GM19035 (cell line): ENCODE measurements around the gene CTAG1A.
"Not testable (repeated sequence)": the region's sequence is repeated elsewhere in the genome, so short reads cannot be mapped to it uniquely, and the experiment has no call there.

Experiments
- ATAC-seq: cut with Tn5 transposase; IDR thresholded peaks from one replicate; pipeline ENCODE4 v1.9.1; 2021; ENCODE audit not compliant: unreplicated experiment

Gene CTAG1A

DNA sequence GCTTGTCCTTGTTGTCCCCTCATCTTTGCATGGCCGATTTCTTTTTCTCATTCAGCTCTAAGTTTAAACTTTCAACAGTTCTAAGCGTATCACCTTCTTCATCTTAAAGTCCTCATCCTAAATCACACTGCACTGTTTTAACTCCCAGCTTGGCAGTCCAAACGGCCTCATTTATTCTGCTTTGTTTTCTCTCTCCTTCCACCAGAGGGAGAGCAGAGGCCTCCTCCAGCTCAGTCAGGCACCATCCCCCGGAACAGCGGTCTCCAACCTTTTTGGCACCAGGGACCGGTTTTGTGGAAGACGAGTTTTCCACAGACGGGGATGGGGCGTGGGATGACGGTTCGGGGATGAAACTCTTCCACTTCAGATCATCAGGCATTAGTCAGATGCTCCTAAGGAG lies 14.6 kb upstream of the CTAG1A start:
- not testable (repeated sequence) for ATAC-seq

GRCh38 chrX:154573061-154573460 lies 11.9 kb upstream of the CTAG1A start:
- ATAC-seq = not testable (repeated sequence)

GRCh38 chrX:154575076-154575475 lies 9.9 kb upstream of the CTAG1A start:
- ATAC-seq = not testable (repeated sequence)

DNA sequence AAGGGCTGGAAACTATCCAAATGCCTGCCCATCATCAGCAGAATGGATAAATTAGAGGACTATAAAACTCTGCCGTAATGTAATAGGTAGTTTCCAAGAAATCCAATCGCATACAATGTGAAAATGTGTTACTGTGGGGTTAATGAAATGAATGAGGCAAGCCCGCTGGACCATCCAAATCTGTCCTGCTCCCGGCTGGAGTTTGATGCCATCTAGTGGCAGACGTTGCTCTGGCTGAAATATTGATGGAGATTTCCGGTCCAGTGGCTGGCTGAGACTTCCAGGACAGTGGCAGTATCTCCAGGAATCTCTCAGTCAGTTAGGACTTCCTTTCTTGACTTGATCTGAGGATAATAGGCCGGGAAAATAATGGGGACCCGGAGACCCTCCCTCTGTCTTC lies 1.9 kb upstream of the CTAG1A start:
- ATAC-seq = not testable (repeated sequence)

DNA sequence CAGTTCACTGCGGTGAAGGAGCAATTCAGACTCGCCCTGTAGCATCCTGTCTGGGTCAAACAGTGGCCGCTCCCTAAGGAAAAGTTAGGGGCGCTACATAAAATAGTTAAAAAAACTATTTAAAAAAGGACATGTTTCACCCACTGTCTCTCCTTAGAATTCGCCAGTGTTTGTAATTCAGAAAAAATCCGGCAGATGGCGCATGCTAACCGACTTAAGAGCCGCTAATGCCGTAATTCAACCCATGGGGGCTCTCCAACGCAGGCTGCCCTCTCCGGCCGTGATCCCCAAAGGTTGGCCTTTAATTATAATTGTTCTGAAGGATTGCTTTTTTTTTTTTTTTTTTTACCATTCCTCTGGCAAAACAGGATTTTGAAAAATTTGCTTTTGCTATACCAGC lies 5.5 kb downstream of the CTAG1A start:
- ATAC-seq = not testable (repeated sequence)

GRCh38 chrX:154592505-154592904 lies 7.6 kb downstream of the CTAG1A start:
- no peak for ATAC-seq

- no peak for ATAC-seq
Observed at GRCh38 chrX:154593201-154593600, 8.3 kb downstream of the CTAG1A start.

GRCh38 chrX:154594491-154594890 lies 9.6 kb downstream of the CTAG1A start:
- no peak for ATAC-seq

- no peak for ATAC-seq
Observed at GRCh38 chrX:154595559-154596249, 10.8 kb downstream of the CTAG1A start.

DNA sequence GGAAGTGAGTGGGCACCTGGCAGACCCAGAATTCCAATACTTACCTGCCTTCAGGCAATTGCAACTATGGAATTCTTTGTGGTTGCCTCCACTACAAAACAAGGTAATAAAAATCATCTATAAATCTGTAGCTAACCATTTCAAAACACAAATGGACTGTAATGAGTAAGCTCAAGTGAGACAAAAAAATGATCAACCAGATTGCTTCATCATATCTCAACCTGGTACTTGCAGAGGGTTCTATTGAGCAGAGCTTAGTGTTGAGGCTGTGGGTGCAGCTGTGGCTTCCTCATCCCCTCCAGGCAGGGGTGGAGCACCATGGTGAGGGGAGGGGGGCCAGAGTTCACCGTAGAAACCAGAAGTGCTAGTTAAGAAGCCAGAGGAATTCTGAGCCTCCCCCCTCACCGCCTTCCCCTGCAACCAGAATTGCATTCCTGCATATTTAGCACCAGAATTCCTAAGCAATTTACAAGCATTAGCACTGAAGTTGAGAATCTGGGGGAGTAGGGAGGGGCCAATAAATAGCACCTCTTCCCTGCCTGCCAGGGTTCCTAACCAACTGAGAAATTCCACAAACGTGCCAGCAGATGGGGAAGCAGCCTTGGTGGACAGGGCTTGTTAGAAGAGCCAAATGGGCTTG lies 11.5 kb downstream of the CTAG1A start:
- no peak for ATAC-seq

DNA sequence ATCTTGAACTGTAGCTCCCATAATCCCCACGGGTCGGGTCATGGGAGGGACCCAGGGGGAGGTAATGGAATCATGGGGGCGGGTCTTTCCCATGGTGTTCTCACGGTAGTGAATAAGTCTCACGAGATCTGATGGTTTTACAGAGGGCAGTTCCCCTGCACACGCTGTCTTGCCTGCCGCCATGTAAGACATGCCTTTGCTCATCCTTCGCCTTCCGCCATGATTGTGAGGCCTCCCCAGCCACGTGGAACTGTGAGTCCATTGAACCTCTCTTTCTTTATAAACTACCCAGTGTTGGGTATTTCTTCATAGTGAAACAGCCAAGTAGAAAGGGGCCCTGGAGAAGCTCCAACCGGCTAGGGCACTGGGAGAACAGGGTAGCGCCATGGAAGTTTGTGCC lies 12.3 kb downstream of the CTAG1A start:
- no peak for ATAC-seq

DNA sequence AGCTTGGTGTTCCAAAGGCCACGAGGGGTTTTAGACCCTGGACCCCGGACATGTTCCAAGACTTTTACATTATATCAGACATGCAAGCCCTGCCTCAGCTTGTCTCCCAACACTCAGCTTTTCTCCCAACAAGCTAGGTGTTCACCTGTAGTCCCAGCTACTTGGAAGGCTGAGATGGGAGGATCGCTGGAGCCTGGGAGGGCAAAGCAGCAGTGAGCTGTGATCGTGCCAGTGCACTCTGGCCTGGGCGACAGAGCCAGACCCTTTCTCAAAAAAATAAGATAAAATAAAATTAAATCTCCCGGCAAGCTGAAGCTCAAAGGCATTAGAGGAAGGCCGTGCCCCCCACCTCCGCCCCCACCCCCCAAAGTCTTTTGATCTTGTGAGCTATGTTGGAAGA lies 13.7 kb downstream of the CTAG1A start:
- no peak for ATAC-seq

DNA sequence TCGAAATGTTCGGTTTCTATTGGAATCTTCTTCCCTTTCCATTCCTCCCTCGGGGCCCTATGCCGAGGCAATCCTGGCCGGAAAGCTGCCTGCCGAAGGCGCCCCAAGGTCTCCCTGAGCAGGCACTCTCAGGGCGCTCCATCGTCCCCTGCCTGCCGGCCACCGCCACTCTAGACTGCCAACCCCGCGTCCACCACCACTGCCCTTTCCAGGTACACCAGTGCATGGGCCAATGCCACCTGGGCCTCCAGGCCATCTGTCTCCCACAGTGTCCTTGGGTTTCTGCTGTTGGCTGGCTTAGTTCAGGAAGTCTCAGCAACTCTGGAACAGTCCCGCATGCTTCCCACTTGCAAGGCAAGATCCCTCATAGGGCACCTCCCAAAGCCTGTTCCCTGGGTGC lies 14.6 kb downstream of the CTAG1A start:
- ATAC-seq = no peak

DNA sequence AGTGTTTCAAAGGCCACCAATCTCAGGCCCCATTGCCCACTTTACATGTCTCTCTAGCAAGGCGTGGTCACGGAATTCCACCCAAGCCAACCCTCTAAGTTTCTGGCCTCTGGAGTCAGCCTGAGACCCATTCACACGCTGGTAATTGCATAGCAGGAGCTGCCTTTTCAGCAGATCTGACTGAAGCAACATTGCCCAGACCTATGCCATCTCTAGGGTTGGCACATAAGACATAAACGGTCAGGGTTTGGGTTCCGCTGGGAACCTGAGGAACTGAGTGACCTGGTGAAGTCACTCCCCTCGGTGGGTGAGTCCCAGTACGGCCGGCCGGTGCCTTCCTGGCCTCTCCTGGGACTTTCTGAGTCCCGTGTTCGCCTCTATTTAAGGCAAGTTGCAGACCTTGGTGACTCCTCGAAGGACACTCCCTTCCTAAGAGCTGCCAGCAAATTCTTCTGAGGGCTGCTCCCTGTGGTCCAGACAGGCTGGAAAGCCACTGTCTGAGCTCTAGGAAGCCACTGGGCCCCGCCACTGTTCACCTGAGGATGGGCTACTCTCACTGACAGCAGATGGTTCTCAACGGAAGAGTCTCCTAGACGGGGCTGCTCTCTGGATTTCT lies 15.9 kb downstream of the CTAG1A start:
- ATAC-seq = no peak

DNA sequence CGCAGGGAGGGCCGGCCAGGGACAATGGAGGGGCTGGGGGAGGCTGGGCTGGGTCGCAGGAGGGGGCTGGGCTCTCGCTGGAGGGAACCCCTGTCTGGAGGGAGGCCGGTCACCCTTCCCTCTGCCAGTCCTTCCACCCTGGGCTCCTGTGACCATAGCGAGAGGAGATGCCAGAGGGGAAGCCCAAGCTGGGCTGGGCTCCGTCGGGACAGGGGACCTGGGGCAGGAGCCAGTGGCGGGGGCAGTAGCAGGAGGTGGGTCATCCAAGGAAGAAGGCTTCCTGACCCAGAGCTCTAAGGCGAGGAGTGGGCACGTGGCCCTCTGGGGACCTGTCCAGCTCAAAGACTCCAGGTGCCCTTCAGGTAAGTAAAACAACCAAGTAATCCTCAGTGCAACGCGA lies 17.3 kb downstream of the CTAG1A start:
- ATAC-seq = no peak

DNA sequence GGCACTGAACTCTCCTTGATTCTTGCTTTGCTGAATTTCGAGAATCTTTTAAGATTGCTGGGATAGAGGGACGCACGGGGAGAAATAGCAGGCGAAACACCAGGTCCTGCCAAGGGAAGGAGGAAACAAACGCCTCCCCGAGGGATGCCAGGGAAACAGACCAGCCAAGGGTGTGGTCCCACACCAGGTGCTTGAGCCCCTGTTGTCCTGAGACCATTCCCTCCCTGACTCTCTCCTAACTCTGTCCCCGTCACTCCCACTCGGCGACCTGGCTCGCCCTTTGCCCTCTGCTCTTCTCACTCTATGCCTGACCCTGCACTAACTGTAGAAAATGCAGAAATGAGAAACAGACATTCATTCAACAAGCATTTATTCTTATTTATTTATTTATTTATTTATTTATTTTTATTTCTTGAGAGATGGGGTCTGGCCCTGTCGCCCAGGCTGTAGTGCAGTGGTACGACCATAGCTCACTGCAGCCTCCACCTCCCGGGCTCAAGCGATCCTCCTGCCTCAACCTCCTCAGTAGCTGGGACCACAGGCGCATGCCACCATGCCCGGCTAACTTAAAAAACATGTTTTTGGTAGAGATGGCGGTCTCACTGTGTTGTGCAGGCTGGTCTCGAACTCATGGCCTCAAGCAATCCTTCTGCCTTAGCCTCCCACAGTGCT lies 18.0 kb downstream of the CTAG1A start:
- ATAC-seq = no peak

DNA sequence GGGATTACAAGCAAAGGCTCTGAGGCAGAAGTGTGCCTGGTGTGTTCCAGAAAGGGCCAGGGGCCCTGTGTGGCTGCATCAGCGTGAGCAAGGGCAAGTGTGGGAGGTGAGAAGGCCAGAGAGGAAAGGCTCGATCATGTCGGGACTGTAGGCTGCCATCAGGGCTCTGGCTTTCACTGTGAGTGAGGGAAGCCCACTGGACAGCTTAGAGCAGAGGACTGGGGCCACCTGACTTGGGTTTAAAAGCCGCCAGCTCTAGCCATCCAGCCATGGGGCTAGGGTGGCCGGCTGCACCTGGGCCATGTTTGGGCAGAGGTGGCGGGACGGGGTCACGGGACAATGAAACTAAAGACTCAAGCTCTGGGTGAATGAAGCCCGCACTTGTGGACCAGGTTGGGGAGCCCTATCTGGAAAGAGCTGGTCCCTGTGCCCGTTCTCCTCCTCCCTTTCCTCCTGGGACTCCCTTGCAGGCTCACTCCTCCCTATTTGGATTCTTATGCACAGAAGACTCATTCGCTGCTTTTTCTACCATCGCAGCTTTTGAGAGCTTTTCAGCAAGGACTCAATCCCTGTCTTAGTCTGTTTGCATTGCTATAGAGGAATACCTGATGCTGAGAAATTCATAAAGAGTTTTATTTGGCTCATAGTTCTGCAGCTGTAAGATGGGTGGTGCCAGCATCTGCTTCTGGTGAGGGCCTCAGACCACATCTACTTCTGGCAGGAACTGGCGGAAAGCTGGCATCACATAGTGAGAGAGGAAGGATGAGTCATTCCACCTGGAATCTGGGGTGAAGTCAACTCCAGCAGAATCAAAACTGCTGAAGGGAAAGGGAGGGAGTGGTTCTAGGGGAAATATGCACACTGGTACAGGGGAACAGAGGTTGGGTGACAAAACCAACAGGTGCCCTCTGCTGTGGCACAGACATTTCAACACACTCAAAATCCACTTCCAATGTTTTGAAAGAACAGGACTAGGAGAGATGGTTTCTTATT lies 18.8 kb downstream of the CTAG1A start:
- no peak for ATAC-seq

DNA sequence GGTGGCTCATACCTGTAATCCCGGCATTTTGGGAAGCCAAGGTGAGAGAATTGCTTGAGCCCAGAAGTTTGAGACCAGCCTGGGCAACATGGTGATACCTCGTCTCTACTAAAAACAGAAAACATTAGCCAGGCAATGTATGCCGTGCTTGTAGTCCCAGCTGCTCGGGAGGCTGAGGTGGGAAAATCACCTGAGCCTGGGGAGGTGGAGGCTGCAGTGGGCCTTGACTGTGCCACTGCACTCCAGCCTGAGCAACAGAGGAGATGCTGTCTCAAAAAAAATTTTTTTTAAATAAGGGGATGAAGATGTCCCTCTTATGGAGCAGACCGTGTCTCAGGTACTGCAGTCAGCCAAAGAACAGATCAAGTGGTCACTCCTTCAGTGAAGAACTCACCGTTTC lies 20.6 kb downstream of the CTAG1A start:
- ATAC-seq = no peak

DNA sequence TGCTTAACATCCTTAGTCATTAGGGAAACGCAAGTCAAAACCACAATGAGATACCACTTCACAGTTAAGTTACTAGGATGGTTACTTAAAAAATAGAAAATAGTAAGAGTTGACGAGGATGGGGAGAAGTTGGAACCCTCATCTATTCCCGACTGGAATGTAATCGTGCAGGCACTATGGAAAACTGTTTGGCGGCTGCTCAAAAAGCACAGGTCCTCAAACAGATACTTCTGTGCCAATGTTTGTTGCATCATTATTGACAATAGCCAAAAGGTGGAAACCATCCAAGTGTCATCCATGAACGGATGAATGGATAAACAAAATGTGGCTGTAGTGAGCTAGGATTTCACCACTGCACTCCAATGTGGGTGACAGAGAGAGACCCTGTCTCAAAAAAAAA lies 22.4 kb downstream of the CTAG1A start:
- no peak for ATAC-seq

DNA sequence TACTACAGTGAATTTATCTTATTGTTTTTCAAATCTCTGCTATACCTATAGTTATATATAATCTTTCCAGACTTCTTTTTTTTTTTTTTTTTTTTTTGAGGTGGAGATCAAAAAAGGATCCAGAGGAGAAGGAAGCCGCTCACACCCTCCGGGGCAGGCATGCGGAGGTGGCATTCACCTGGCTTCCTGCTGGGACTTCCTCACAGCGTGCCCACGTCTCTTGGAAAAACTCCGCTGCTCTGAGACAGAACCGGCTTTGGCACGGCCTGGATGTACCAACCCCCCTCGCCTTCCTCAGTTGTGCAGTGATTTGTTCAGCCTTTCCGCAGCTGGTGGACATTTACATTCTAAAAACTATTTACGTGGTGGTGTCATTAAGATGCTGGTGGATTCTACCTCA lies 23.0 kb downstream of the CTAG1A start:
- ATAC-seq = not testable (repeated sequence)

DNA sequence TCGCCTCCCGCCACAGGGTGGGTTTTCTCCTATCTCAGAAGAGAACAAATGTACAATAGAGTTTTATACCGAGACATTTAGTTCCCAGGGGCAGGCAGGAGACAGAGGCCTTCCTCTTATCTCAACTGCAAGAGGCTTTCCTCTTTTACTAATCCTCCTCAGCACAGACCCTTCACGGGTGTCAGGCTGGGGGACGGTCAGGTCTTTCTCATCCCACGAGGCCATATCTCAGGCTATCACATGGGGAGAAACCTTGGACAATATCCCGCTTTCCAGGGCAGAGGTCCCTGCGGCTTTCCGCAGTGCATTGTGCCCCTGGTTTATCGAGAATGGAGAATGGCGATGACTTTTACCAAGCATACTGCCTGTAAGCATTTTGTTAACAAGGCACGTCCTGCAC lies 23.9 kb downstream of the CTAG1A start:
- ATAC-seq = not testable (repeated sequence)
